ENCODE results near the gene EIF5A2.

The EIF5A2 gene

DNA sequence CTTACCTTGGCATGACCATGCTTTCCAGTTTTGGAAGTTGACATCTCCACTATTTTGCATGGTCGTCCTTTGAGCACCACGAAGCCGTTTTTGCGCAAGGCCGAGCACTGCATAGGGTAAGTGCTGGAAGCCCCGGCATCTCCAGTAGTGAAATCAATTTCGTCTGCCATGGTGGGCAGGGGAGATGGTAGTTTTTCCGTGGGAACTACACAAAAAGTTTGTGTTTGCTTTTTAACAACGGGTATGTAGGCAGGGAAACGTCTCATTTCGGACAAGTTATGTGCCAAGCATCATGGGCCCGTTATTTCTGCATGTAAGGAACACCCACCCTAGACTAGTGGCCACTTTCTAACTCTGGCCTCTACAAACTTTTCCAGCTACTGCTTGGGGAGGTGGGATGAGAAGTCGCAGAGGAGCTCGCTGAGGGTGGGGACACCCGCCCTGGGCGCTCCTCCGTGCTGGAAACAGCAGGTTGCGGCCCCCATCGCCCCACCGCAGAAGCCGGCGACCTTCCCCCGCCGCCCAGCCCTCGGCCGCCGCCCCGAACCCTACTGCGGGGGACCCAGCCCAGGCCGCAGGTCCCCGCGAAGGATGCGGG lies 701 bp downstream of the EIF5A2 start:
- Histone ChIP-seq H4K20me1 (ENCODE audit: insufficient read depth, low read length, poor library complexity, severe bottlenecking) (peaks cover 9% of the 10 kb centered on the region), H2AFZ (ENCODE audit: low read length) (peak overlapping the region; percentile 75), H3K4me1 (ENCODE audit: insufficient read depth, low read length, poor library complexity, severe bottlenecking) (peaks cover 32% of the 10 kb centered on the region), H3K9me3 (ENCODE audit: insufficient read depth, low read depth, low read length) (no peaks in the 10 kb centered on the region), H3K4me3 (ENCODE audit: low read length, poor library complexity, severe bottlenecking) (peak overlapping the region; percentile 83), H3K27me3 (ENCODE audit: insufficient read depth, low read length, poor library complexity, severe bottlenecking) (no peaks in the 10 kb centered on the region), H3K9ac (ENCODE audit: low read depth, low read length, poor library complexity, severe bottlenecking) (peak overlapping the region; percentile 71), H3K79me2 (ENCODE audit: insufficient read depth, low read length) (peaks cover 24% of the 10 kb centered on the region), H3K36me3 (ENCODE audit: insufficient read depth, low read length) (no peaks in the 10 kb centered on the region), H3F3A (ENCODE audit: low read depth) (no peaks in the 10 kb centered on the region), H3K4me2 (ENCODE audit: low read depth, low read length, poor library complexity, severe bottlenecking) (peak overlapping the region; percentile 94), H3K9me2 (replicated peaks; ENCODE audit: low read depth, low read length) (no peaks in the 10 kb centered on the region)
- TF ChIP-seq, protein P1, sequence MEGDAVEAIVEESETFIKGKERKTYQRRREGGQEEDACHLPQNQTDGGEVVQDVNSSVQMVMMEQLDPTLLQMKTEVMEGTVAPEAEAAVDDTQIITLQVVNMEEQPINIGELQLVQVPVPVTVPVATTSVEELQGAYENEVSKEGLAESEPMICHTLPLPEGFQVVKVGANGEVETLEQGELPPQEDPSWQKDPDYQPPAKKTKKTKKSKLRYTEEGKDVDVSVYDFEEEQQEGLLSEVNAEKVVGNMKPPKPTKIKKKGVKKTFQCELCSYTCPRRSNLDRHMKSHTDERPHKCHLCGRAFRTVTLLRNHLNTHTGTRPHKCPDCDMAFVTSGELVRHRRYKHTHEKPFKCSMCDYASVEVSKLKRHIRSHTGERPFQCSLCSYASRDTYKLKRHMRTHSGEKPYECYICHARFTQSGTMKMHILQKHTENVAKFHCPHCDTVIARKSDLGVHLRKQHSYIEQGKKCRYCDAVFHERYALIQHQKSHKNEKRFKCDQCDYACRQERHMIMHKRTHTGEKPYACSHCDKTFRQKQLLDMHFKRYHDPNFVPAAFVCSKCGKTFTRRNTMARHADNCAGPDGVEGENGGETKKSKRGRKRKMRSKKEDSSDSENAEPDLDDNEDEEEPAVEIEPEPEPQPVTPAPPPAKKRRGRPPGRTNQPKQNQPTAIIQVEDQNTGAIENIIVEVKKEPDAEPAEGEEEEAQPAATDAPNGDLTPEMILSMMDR (conservative IDR thresholded peaks at IDR 0.05; ENCODE audit: low read length): no peak
- TF ChIP-seq EZH2phosphoT487 (IDR thresholded peaks at IDR 0.05; ENCODE audit: borderline replicate concordance): no peak

DNA sequence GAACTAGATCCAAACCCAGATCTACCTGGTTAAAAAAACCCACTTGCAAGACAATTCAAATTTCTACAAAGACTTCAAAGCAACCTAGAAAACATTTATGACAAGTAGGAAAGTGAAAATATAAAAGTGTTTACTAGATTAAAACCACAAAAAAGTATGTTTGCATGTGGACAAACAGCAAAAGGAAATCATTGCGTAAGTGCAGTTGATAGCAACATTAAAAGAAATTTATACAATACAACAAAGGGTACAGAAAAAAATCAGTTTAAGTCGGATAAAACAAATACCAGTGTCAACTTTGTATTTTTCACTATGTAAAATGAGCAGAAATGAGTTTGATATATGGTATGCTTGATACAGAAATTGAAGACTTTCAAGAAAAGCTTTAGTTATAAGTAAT lies 2.6 kb downstream of the EIF5A2 start:
- Histone ChIP-seq H3K9me2 (replicated peaks; ENCODE audit: low read depth, low read length) (no peaks in the 10 kb centered on the region), H3K27me3 (ENCODE audit: insufficient read depth, low read length, poor library complexity, severe bottlenecking) (no peaks in the 10 kb centered on the region), H2AFZ (ENCODE audit: low read length) (no peak overlapping the region), H3K4me3 (ENCODE audit: low read length, poor library complexity, severe bottlenecking) (peak overlapping the region; percentile 83), H3K79me2 (ENCODE audit: insufficient read depth, low read length) (peaks cover 24% of the 10 kb centered on the region), H3K9ac (ENCODE audit: low read depth, low read length, poor library complexity, severe bottlenecking) (peak overlapping the region; percentile 71), H4K20me1 (ENCODE audit: insufficient read depth, low read length, poor library complexity, severe bottlenecking) (peaks cover 9% of the 10 kb centered on the region), H3K9me3 (ENCODE audit: insufficient read depth, low read depth, low read length) (no peaks in the 10 kb centered on the region), H3F3A (ENCODE audit: low read depth) (no peaks in the 10 kb centered on the region), H3K4me2 (ENCODE audit: low read depth, low read length, poor library complexity, severe bottlenecking) (peak overlapping the region; percentile 94), H3K4me1 (ENCODE audit: insufficient read depth, low read length, poor library complexity, severe bottlenecking) (peaks cover 37% of the 10 kb centered on the region), H3K36me3 (ENCODE audit: insufficient read depth, low read length) (no peaks in the 10 kb centered on the region)
- TF ChIP-seq, protein P1 (conservative IDR thresholded peaks at IDR 0.05; ENCODE audit: low read length): no peak
- TF ChIP-seq EZH2phosphoT487 (IDR thresholded peaks at IDR 0.05; ENCODE audit: borderline replicate concordance): no peak

DNA sequence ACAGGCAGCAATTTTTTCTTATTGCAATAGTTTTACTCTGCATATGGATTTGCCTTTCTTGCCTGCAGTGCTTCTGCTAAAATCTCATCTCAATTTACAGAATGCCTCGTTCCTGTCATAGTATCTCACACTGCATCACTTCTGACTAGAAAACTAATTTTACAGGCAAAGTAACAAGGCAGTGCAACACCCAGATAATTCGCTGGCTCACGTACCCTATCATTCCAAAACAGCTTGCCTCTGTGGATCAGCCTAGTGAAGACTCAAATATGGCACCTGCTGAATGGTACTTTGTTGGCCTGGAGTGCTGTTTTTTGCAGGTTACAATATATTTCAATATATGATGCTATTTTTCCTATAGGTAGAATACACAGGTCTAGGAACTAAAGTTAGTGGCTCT lies 5.3 kb downstream of the EIF5A2 start:
- H3K9ac ChIP-seq (ENCODE audit: low read depth, low read length, poor library complexity, severe bottlenecking): no peak overlapping the region
- peaks cover 37% of the 10 kb centered on the region for H3K4me1 ChIP-seq (ENCODE audit: insufficient read depth, low read length, poor library complexity, severe bottlenecking)
- no peaks in the 10 kb centered on the region for H3K9me2 ChIP-seq (replicated peaks; ENCODE audit: low read depth, low read length)
- no peak overlapping the region for H3K4me3 ChIP-seq (ENCODE audit: low read length, poor library complexity, severe bottlenecking)
- no peaks in the 10 kb centered on the region for H3F3A ChIP-seq (ENCODE audit: low read depth)
- H2AFZ ChIP-seq (ENCODE audit: low read length): no peak overlapping the region
- no peaks in the 10 kb centered on the region for H3K9me3 ChIP-seq (ENCODE audit: insufficient read depth, low read depth, low read length)
- H3K79me2 ChIP-seq (ENCODE audit: insufficient read depth, low read length): peaks cover 24% of the 10 kb centered on the region
- H4K20me1 ChIP-seq (ENCODE audit: insufficient read depth, low read length, poor library complexity, severe bottlenecking): peaks cover 9% of the 10 kb centered on the region
- TF ChIP-seq, protein P1 (conservative IDR thresholded peaks at IDR 0.05; ENCODE audit: low read length): no peak
- no peak for TF ChIP-seq EZH2phosphoT487 (IDR thresholded peaks at IDR 0.05; ENCODE audit: borderline replicate concordance)
- H3K4me2 ChIP-seq (ENCODE audit: low read depth, low read length, poor library complexity, severe bottlenecking): no peak overlapping the region
- H3K36me3 ChIP-seq (ENCODE audit: insufficient read depth, low read length): no peaks in the 10 kb centered on the region
- no peaks in the 10 kb centered on the region for H3K27me3 ChIP-seq (ENCODE audit: insufficient read depth, low read length, poor library complexity, severe bottlenecking)
